ENCODE results near the gene HLA-DRB5.
"Not testable (repeated sequence)": the region's sequence is repeated elsewhere in the genome, so short reads cannot be mapped to it uniquely, and the experiment has no call there.

The HLA-DRB5 gene

GRCh38 chr6:32517654-32518445 lies 12.2 kb downstream of the HLA-DRB5 start:
- no peak for DNase-seq (ENCODE audit: low read depth in 3 of 3)

GRCh38 chr6:32501016-32501415 lies 29.1 kb downstream of the HLA-DRB5 start:
- DNase-seq (ENCODE audit: low read depth in 3 of 3) = no peak

GRCh38 chr6:32492351-32492750 lies 37.7 kb downstream of the HLA-DRB5 start:
- DNase-seq (ENCODE audit: low read depth in 3 of 3) = no peak

GRCh38 chr6:32491700-32492099 lies 38.4 kb downstream of the HLA-DRB5 start:
- no peak for DNase-seq (ENCODE audit: low read depth in 3 of 3)

- no peak for DNase-seq (ENCODE audit: low read depth in 3 of 3)
Observed at GRCh38 chr6:32488083-32488482, 42.0 kb downstream of the HLA-DRB5 start.

- DNase-seq (ENCODE audit: low read depth in 3 of 3) = no peak
Observed at GRCh38 chr6:32484614-32484998, 45.5 kb downstream of the HLA-DRB5 start.

GRCh38 chr6:32483968-32484613 lies 46.0 kb downstream of the HLA-DRB5 start:
- DNase-seq (ENCODE audit: low read depth in 3 of 3) = no peak

GRCh38 chr6:32475392-32476206 lies 54.5 kb downstream of the HLA-DRB5 start:
- no peak for DNase-seq (ENCODE audit: low read depth in 3 of 3)

GRCh38 chr6:32473376-32474348 lies 56.4 kb downstream of the HLA-DRB5 start:
- not testable (repeated sequence) for DNase-seq (ENCODE audit: low read depth in 3 of 3)

- no peak for DNase-seq (ENCODE audit: low read depth in 3 of 3)
Observed at GRCh38 chr6:32472781-32473375, 57.2 kb downstream of the HLA-DRB5 start.

- DNase-seq (ENCODE audit: low read depth in 3 of 3) = not testable (repeated sequence)
Observed at GRCh38 chr6:32467743-32468503, 62.2 kb downstream of the HLA-DRB5 start.

Measured in stimulated activated CD4-positive, alpha-beta T cell treated with anti-CD3 and anti-CD28 coated beads, TNF-alpha, amount 100 ng/mL, for 4 hours (primary cell).